GM23248 (cell line): ENCODE measurements around the gene RBM47. TPM values are rescaled to one million over a fixed set of nuclear protein-coding genes. Genes with fewer than 3 reads are reported as not detected.

Experiments used
- DNase-seq: peaks from one replicate; pipeline ENCODE4 v3.0.0-alpha.2; 2015
- H2AFZ ChIP-seq: fragments of 200-600 bp; sonication (generic); 2 replicates; pipeline ENCODE4 v1.6.1; 2016; ENCODE audit warnings: antibody characterized with exemption
- H3F3A ChIP-seq: fragments of 200-600 bp; sonication (generic); 2 replicates; pipeline ENCODE4 v1.6.1; 2016; ENCODE audit warnings: mild to moderate bottlenecking, antibody characterized with exemption, mixed run types; ENCODE audit not compliant: insufficient read depth
- H3K27ac ChIP-seq: fragments of 200-600 bp; sonication (generic); 2 replicates; pipeline ENCODE4 v1.5.1; 2016; ENCODE audit warnings: mild to moderate bottlenecking
- H3K27me3 ChIP-seq: fragments of 200-600 bp; sonication (generic); replicated peaks from 2 replicates; pipeline ENCODE4 v1.6.1; 2016; ENCODE audit warnings: mild to moderate bottlenecking; ENCODE audit not compliant: insufficient read depth
- H3K36me3 ChIP-seq: fragments of 200-600 bp; sonication (generic); 2 replicates; pipeline ENCODE4 v1.6.1; 2016; ENCODE audit warnings: low read depth, mild to moderate bottlenecking
- H3K4me1 ChIP-seq: fragments of 200-600 bp; sonication (generic); 2 replicates; pipeline ENCODE4 v1.6.1; 2016; ENCODE audit warnings: mild to moderate bottlenecking; ENCODE audit not compliant: insufficient read depth
- H3K4me2 ChIP-seq: fragments of 200-600 bp; sonication (generic); one replicate; pipeline ENCODE4 v1.6.1; 2016; ENCODE audit warnings: mild to moderate bottlenecking; ENCODE audit not compliant: unreplicated experiment
- H3K4me3 ChIP-seq: fragments of 200-600 bp; sonication (generic); 2 replicates; pipeline ENCODE4 v1.5.1; 2016; ENCODE audit warnings: mild to moderate bottlenecking
- H3K79me2 ChIP-seq: fragments of 200-600 bp; sonication (generic); 2 replicates; pipeline ENCODE4 v1.6.1; 2016; ENCODE audit warnings: mild to moderate bottlenecking; ENCODE audit not compliant: insufficient read depth
- H3K9ac ChIP-seq: fragments of 200-600 bp; sonication (generic); 2 replicates; pipeline ENCODE4 v1.6.1; 2016; ENCODE audit warnings: mild to moderate bottlenecking
- H3K9me2 ChIP-seq: fragments of 200-600 bp; sonication (generic); 2 replicates; pipeline ENCODE4 v1.6.1; 2016; ENCODE audit warnings: mixed run types, mild to moderate bottlenecking, moderate library complexity; ENCODE audit not compliant: insufficient read depth
- H3K9me3 ChIP-seq: fragments of 200-600 bp; sonication (generic); one replicate; pipeline ENCODE4 v1.6.1; 2017; ENCODE audit warnings: low read depth
- H4K20me1 ChIP-seq: fragments of 200-600 bp; sonication (generic); 2 replicates; pipeline ENCODE4 v1.6.0; 2016; ENCODE audit not compliant: insufficient read depth
- EZH2 ChIP-seq: fragments of 200-600 bp; sonication (generic); IDR thresholded peaks from 2 replicates; pipeline ENCODE4 v1.6.1; 2018; ENCODE audit warnings: antibody characterized with exemption, mild to moderate bottlenecking; ENCODE audit not compliant: insufficient read depth, poor library complexity, severe bottlenecking
- EZH2phosphoT487 ChIP-seq: fragments of 200-600 bp; sonication (generic); IDR thresholded peaks from 2 replicates; pipeline ENCODE4 v1.6.1; 2018; ENCODE audit warnings: antibody characterized with exemption, moderate library complexity, mild to moderate bottlenecking, low read depth; ENCODE audit not compliant: insufficient read depth
- WGBS, 2 experiments: methylation state at CpG; one replicate each; pipeline ENCODE4 v1.1.6; 2015 to 2017; ENCODE audit warnings: low lambda C conversion rate in 2 of 2, low coverage in 1 of 2; ENCODE audit errors: missing lambda C conversion rate in 2 of 2; 5-methylcytosine and 5-hydroxymethylcytosine counted together
- in situ Hi-C: fragments of 300-500 bp; cut with MboI; formaldehyde crosslinking; loops from 2 replicates; pipeline ENCODE4 v1.15.0; 2020
- polyA plus RNA-seq: library from polyadenylated mRNA; unstranded; fragments of >200 nt; fragmentation: Nextera tagmentation; extraction: Ambion mirVana; gene quantifications from 2 replicates; pipeline ENCODE4 v1.2.1, GENCODE V29; 2016
- total RNA-seq: library from RNA; depleted of rRNA; stranded (reverse); fragments of >200 nt; shearing (Covaris generic); gene quantifications from 2 replicates; pipeline ENCODE4 v1.2.3, GENCODE V29; 2014

Gene RBM47
- total and polyA plus RNA-seq, 2 experiments from 2014 or later: 0.70 to 1.3 TPM

DNA sequence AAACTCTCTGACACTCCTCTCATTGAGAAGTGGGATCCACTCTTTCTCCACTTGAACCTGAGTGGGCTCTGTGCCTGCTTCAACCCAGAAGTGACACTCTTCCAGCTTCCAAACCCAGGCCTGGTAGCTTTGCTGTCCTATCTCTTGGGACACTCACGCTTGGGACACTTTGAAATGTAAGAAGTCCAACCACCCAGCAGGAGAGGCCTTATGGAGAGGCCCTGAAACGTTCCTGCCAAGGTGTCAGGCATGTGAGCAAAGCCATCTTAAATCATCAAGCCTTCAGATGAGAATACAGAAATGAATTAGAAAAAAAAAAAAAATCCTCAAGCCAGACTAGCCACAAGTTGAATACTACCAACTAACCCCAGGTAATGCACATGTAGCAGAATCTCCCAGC, 30.2 kb downstream of the RBM47 start:
- WGBS, 2 experiments: 54 to 56% methylated on average over 2 of the region's 2 CpGs
- H3K36me3 ChIP-seq: no peaks in the 10 kb centered on the region
- no peak for DNase-seq
- no peak overlapping the region for H3K4me2 ChIP-seq
- no peak for TF ChIP-seq EZH2phosphoT487
- no peak for TF ChIP-seq EZH2
- H3K4me3 ChIP-seq: no peak overlapping the region
- H3K9ac ChIP-seq: no peak overlapping the region
- H3K27me3 ChIP-seq: no peaks in the 10 kb centered on the region
- H3K27ac ChIP-seq: no peak overlapping the region
- H3F3A ChIP-seq: peaks cover 2% of the 10 kb centered on the region
- peaks cover 8% of the 10 kb centered on the region for H3K4me1 ChIP-seq
- no peaks in the 10 kb centered on the region for H3K79me2 ChIP-seq
- no peaks in the 10 kb centered on the region for H3K9me2 ChIP-seq
- no peaks in the 10 kb centered on the region for H4K20me1 ChIP-seq
- no peak overlapping the region for H2AFZ ChIP-seq
- no peaks in the 10 kb centered on the region for H3K9me3 ChIP-seq
- in situ Hi-C loops: no loop called here

DNA sequence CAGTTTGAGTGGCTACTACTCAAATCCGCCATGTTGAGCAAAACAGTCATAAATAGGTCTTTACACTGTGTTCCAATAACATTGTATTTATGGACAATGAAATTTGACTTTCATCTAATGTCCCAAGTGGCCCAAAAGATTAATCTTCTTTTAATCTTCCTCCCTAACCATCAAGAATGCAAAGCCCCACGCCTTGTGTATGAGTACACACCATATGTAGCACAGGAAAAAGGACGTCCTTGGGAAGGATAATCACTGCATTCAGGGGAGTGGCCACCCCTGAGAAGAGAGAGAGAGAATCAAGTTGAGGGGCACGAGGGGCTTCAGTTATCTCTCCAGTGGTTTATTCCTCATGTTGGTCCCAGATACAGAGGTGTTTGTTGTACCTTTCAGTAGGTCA, 33.1 kb downstream of the RBM47 start:
- no peaks in the 10 kb centered on the region for H3K79me2 ChIP-seq
- no peak overlapping the region for H2AFZ ChIP-seq
- TF ChIP-seq EZH2: no peak
- TF ChIP-seq EZH2phosphoT487: no peak
- H4K20me1 ChIP-seq: no peaks in the 10 kb centered on the region
- H3F3A ChIP-seq: peaks cover 6% of the 10 kb centered on the region
- no peak overlapping the region for H3K27ac ChIP-seq
- 44 to 52% methylated on average over 4 of the region's 4 CpGs for WGBS, 2 experiments
- no peak for DNase-seq
- H3K9me2 ChIP-seq: no peaks in the 10 kb centered on the region
- H3K36me3 ChIP-seq: no peaks in the 10 kb centered on the region
- in situ Hi-C loops: no loop called here
- no peak overlapping the region for H3K9ac ChIP-seq
- H3K27me3 ChIP-seq: no peaks in the 10 kb centered on the region
- no peak overlapping the region for H3K4me2 ChIP-seq
- no peak overlapping the region for H3K4me3 ChIP-seq
- H3K9me3 ChIP-seq: no peaks in the 10 kb centered on the region
- H3K4me1 ChIP-seq: peaks cover 9% of the 10 kb centered on the region

GRCh38 chr4:40595981-40596380, 33.7 kb downstream of the RBM47 start:
- Histone ChIP-seq H3F3A (peaks cover 6% of the 10 kb centered on the region), H3K9ac (no peak overlapping the region), H3K27me3 (no peaks in the 10 kb centered on the region), H4K20me1 (no peaks in the 10 kb centered on the region), H3K4me2 (no peak overlapping the region), H3K4me3 (no peak overlapping the region), H3K27ac (no peak overlapping the region), H3K4me1 (peaks cover 9% of the 10 kb centered on the region), H2AFZ (no peak overlapping the region), H3K9me3 (no peaks in the 10 kb centered on the region), H3K79me2 (no peaks in the 10 kb centered on the region), H3K36me3 (no peaks in the 10 kb centered on the region), H3K9me2 (no peaks in the 10 kb centered on the region)
- in situ Hi-C loops: no loop called here
- 85 to 87% methylated on average over 5 of the region's 5 CpGs for WGBS, 2 experiments
- no peak for DNase-seq
- no peak for TF ChIP-seq EZH2
- no peak for TF ChIP-seq EZH2phosphoT487

DNA sequence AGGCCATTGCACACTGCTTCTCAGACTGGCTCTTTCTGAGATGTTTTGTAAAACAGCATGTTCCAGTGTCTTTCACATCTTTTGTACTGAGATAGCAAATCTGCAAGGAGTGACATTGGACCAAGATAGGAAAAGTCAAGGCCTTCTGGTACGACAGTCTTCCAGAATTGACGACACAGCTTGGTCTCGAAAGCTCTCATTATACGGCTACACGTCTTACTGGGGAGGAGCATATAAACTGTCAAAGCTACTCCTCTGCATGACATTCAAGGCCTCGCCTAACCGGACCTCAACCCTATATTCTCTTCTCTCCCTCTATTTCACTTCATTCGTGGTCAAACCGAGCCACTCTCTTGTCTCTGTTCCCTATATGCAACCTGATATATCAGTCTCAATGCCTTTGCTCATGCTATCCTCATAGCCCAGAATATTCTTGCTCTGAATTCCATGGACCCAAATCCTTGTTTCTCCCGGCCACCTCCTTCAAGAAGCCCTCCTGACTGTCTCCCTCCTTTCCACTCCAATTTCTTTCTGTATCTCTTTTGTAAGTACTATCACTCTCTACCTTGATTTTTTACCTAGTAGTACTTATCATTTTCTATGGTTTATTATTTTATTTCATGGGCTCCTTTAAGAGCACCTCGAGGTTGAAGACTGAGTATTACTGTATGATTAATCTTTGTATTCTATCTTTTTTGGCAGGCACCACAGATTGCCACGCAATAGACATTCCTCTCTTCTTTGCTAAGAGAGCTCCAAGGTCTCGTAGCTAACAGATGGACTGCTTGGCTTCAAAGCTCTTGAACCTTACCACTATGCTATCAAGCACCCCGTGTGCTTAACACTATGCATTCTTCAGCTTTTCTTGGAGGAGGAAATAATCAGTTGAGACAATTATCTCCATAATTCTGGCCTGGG, 35.1 kb downstream of the RBM47 start:
- Histone ChIP-seq H3K4me2 (peak overlapping the region; percentile 13), H3K79me2 (no peaks in the 10 kb centered on the region), H3K36me3 (no peaks in the 10 kb centered on the region), H3K27me3 (no peaks in the 10 kb centered on the region), H3K9ac (no peak overlapping the region), H3K27ac (no peak overlapping the region), H3F3A (peaks cover 6% of the 10 kb centered on the region), H3K9me2 (no peaks in the 10 kb centered on the region), H3K4me1 (peaks cover 9% of the 10 kb centered on the region), H4K20me1 (no peaks in the 10 kb centered on the region), H2AFZ (no peak overlapping the region), H3K4me3 (no peak overlapping the region), H3K9me3 (no peaks in the 10 kb centered on the region)
- WGBS, 2 experiments: 55 to 59% methylated on average over 14 of the region's 14 CpGs
- TF ChIP-seq EZH2phosphoT487 (no peak), EZH2 (no peak)
- DNase-seq: peak; percentile 88
- in situ Hi-C loops: no loop called here
